Panc1 (cell line): ENCODE results near the gene S100A1.
A peak's percentile ranks its signal among the peaks of the same experiment; 100 is the strongest.

ENCODE experiments used
- POLR2AphosphoS5 ChIP-seq: IDR thresholded peaks from 2 replicates; pipeline ENCODE4 v1.6.1; 2012; ENCODE audit warnings: mild to moderate bottlenecking, low read depth, low read length, moderate library complexity
- SIN3A ChIP-seq: IDR thresholded peaks from 2 replicates; pipeline ENCODE4 v1.6.1; 2012; ENCODE audit warnings: low read depth, mild to moderate bottlenecking, low read length, moderate library complexity, borderline replicate concordance; ENCODE audit not compliant: insufficient read depth
- TCF7L2 ChIP-seq: IDR thresholded peaks from 2 replicates; pipeline ENCODE4 v1.6.1; 2011; ENCODE audit warnings: mild to moderate bottlenecking, low read depth, low read length, inconsistent platforms
- TF ChIP-seq, protein P1 (sequence below): fragments of 450-650 bp; IDR thresholded peaks from 2 replicates; pipeline ENCODE4 v1.5.1; 2017; ENCODE audit warnings: mild to moderate bottlenecking
- TF ChIP-seq, protein P2 (sequence below), 2 experiments: IDR thresholded peaks; 2 replicates each; pipeline ENCODE4 v1.6.1; 2011 to 2012; ENCODE audit warnings: low read depth in 2 of 2, control low read depth in 1 of 2, low read length in 1 of 2, mild to moderate bottlenecking in 1 of 2, moderate library complexity in 1 of 2; ENCODE audit not compliant: insufficient read depth in 1 of 2

DNA sequence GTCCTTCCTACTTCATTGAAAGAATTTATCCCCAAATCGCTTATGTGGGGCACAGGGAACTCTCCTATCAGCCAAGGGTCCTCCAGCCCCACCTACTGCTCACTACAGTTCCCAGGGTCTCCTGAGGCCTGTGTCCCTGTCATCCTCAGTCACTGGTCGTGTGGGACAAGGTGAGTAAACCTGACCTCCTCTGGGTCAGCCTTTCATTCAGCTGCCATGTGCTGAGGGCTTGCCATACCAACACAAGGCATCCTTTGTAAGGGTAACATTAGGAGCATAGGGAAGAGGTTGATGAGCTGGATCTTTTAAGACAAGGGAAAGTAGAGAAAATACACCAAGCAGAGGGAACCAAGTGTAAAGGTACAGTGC, 19.1 kb downstream of the S100A1 start:
- TF ChIP-seq, protein P1, sequence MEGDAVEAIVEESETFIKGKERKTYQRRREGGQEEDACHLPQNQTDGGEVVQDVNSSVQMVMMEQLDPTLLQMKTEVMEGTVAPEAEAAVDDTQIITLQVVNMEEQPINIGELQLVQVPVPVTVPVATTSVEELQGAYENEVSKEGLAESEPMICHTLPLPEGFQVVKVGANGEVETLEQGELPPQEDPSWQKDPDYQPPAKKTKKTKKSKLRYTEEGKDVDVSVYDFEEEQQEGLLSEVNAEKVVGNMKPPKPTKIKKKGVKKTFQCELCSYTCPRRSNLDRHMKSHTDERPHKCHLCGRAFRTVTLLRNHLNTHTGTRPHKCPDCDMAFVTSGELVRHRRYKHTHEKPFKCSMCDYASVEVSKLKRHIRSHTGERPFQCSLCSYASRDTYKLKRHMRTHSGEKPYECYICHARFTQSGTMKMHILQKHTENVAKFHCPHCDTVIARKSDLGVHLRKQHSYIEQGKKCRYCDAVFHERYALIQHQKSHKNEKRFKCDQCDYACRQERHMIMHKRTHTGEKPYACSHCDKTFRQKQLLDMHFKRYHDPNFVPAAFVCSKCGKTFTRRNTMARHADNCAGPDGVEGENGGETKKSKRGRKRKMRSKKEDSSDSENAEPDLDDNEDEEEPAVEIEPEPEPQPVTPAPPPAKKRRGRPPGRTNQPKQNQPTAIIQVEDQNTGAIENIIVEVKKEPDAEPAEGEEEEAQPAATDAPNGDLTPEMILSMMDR = no peak
- TF ChIP-seq POLR2AphosphoS5 (peak; percentile 72; the same call in 1 of the 2 replicates), SIN3A (0 out of 2 replicates have a peak, but pooled peaks have one; percentile 47), TCF7L2 (no peak)
- TF ChIP-seq, protein P2, sequence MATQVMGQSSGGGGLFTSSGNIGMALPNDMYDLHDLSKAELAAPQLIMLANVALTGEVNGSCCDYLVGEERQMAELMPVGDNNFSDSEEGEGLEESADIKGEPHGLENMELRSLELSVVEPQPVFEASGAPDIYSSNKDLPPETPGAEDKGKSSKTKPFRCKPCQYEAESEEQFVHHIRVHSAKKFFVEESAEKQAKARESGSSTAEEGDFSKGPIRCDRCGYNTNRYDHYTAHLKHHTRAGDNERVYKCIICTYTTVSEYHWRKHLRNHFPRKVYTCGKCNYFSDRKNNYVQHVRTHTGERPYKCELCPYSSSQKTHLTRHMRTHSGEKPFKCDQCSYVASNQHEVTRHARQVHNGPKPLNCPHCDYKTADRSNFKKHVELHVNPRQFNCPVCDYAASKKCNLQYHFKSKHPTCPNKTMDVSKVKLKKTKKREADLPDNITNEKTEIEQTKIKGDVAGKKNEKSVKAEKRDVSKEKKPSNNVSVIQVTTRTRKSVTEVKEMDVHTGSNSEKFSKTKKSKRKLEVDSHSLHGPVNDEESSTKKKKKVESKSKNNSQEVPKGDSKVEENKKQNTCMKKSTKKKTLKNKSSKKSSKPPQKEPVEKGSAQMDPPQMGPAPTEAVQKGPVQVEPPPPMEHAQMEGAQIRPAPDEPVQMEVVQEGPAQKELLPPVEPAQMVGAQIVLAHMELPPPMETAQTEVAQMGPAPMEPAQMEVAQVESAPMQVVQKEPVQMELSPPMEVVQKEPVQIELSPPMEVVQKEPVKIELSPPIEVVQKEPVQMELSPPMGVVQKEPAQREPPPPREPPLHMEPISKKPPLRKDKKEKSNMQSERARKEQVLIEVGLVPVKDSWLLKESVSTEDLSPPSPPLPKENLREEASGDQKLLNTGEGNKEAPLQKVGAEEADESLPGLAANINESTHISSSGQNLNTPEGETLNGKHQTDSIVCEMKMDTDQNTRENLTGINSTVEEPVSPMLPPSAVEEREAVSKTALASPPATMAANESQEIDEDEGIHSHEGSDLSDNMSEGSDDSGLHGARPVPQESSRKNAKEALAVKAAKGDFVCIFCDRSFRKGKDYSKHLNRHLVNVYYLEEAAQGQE (IDR thresholded peaks at IDR 0.05; ENCODE audit: insufficient read depth in 1 of 2, low read depth in 2 of 2, low read length in 1 of 2) = no peak
